Stimulated activated CD8-positive, alpha-beta memory T cell treated with anti-CD3 and anti-CD28 coated beads, Interleukin-2, amount 100 ng/mL, for 1 hour (primary cell): ENCODE data around the gene CHTF18.
"Not testable (repeated sequence)": the region's sequence is repeated elsewhere in the genome, so short reads cannot be mapped to it uniquely, and the experiment has no call there.

Experiments
- DNase-seq, 2 donors: peaks; one replicate each; pipeline ENCODE4 v3.0.0-alpha.2; 2020; ENCODE audit warnings: low read depth in 2 of 2

Gene CHTF18

DNA sequence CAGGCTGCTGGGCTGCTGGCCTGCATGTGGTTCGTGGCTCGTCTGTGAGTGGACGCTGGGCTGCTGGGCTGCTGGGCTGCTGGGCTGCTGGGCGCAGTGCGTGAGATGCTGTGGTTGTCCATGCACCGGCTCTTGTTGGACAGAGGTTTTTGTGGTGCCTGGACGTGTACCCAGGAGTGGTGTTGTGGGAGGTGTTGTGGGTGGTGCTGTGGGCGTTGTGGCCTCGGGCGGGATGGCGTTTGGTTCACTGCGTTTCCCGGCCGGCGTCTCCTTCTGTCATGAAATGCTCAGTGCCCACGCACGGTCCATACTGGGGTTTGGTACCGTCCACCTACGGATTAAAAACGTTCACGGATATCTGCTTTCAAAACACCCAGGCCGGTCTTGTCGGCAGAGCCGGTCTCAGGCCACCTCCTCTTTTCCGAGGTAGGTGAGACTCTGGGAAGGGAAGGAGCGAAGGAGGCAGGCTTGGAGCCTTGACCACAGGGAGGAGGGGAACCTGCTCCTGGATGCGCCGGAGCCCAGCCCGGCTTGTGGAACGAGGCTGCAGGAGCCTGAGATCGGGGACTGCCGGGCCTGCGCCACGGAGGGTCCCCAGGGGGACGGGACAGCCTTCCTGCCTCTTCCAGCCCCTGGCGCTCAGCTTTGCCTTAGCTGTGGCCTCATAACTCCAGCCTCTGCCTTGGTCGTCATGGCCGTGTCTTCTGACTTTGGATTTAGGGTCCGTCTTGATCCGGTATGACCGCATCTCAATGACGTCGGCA, 41.9 kb downstream of the CHTF18 start:
- DNase-seq = no peak

DNA sequence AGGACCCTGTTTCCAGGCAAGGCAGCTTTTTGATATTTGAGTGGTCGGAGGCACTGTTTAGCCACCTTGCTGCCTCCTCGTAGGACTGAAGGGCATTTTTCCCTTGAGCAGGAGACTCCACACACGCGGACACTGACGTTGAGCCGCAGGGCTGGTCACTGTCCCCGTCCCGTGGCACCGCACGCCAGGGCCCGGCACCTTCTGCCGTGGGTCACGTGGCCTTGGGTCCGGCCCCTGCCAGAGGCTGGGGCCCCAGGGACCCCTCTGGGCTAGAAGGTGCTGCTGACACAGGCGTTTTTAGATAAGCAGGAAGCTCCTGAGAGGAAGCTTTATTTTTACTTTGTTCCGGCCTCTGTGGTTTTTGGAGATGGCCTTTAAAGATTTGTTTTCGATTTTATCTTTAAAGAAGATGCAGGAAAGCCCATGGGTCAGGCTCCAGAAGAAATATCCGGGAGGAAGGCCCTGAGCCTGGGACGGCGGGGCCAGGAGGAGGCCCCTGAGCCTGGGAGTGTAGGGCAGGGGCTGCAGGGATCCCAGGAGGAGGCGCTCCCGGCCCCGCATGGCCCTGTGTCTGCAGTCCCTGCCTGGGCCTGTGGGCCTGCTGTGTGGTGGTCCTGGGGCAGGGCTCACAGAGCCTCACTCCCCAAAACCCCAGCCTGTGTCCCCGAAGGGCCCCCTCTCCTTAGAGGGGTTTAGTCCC, 42.6 kb downstream of the CHTF18 start:
- DNase-seq = no peak

DNA sequence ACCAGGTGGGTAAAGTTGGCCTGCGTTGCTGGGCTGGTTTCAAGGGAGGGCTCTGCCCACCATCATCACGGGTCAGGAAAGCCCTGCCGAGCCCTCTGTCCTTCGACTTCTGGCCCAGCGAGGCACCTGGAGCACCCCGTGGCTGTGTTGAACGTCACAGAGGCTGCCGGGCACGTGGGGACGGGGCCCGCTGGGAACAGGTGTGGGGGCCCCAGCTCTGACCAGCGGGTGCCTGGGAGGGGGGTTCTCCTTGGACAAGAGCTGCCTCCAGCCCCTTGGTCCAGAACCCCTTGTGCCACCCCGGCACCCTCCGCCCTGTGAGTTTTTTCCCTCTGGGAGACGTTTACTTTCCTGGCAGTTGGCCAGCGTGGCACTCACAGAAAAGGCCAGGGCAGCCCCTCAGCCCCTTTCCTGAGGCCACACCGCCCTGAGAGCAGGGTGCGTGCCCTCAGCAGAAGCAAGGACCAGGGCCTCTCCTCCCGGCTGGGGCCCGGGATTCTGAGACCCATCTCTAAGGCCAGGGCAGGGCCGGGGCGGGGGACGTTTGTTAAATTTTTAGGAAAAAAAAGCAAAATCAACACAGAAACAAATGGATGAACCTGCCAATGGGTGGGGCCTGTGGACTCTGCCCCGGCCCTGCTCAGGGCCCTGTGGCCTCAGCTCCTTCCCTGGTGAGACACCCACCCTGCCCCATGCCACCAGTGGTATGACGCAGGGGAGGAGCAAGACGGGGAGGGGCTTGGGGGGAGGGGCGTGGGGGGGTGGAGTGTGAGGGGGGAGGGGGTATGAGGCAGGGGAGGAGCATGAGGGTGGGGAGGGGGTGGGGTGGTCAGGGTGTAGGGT, 43.4 kb downstream of the CHTF18 start:
- no peak for DNase-seq

DNA sequence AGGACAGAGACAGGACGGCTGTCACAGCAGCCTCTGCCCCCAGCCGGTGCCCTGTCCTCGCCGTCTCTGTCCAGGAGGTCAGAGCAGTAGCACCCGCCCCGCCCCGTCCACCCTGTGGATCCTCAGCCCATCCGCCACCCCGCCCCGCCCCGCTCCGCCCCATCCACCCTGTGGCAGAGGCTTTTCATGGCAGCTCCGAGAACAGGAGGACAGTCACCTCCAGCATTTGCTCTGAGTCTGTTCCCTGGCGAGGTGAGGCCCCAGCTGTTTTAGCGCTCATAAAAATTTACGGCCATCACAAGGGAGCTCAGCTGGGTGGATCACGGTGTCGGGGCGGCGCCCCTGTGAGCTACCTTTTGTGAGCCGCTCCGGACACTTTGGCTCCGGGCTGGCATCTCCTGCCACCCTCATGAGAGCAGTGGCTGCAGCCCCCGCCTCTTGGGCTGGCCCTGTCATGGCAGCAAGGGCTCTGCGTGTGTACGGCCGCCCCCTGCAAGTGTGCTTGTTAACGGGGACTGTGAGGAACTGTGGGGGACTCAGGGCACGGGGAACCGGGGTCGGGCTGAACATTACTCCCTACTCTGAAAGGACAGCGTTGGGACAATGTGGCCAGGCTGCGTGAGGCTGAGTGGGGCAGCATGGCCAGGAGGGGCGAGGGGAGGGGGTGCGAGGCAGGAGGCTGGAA, 44.4 kb downstream of the CHTF18 start:
- DNase-seq = no peak

DNA sequence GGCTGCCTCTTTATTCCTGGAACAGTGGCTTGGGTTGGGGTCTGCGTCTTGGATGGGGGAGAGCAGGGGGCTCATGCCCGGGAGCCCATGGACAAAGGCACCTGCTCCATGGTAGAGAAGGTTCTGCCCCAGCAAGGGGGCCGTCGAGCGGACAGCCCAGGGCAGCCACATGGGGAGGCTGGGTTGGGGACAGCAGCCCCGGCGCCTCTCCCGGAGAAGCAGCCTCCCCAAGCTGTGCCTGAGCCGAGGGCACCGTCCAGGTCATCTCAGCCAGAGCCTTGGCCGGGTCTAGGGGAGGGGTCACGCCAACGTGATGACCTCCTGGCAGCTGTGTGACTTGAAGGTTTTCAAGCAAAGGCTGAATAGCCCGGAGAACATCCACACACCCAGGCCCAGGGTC, 45.0 kb downstream of the CHTF18 start:
- DNase-seq = no peak

DNA sequence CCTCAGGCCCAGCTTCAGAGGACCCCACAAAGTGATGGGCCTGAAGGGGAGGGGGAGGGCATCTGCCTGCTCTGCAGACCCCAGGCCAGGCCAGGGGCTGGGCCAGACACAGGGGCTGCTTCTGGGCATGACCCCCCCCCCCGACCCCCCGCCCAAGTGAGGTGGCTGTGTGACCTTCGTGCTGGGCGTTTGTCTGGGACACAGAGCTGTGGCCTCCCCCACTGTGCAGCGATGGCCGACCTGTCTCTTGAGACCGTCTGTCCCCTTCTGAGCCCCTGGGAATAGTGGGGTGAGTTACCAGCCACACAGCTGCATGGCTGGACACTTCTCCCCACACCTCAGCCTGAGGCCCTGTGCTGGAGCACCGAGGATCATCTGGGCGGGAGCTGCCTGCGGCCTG, 47.0 kb downstream of the CHTF18 start:
- DNase-seq = no peak

DNA sequence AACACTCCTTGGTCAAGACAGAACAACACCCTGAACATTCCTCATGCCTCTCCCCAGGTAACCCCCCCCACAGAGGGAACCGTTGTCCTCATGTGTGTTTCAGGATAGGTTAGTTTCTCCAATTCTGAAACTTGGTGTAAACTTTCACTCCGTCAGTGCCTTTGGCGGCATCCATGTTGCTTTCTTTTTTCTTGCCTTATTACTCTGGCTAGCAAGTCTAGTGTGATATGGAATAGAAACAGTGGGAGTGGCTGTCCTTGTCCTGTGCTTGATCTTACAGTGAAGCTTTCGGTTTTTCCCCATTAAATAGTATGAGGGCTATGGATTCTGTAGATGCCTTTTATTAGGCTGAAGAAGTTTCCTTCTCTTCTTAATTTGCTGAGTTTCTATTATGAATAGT, 47.8 kb downstream of the CHTF18 start:
- DNase-seq = no peak

DNA sequence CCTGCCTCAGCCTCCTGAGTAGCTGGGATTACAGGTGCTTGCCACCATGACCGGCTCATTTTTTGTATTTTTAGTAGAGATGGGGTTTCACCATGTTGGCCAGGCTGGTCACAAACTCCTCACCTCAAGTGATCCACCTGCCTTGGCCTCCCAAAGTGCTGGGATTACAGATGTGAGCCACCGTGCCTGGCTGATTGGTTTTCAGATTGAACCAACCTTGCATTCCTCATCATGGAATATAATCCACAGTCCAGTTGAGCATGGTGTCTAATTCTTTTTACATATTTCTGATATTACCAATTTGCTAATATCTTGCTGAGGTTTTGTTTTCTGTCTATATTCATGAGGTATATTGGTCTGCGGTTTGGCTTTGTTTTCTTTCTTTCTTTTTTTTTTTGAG, 48.4 kb downstream of the CHTF18 start:
- not testable (repeated sequence) for DNase-seq

DNA sequence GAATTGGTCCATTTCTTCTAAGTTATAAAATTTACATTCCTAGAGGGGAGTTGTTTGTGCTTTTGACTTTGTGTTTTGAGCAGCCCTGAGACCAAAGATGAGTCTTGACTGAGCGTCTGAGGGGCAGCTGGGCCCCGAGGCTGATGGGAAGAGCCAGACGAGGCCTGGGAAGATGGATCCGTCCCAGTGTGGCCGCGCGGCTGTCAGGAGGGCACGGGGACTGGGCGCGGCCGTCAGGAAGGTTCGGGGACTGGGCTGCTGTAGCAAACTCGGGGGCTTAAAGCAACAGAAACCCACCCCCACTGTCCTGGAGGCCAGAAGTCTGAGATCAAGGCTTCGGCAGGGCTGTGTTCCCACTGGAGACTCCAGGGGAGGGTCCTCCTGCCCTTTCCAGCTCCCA, 50.3 kb downstream of the CHTF18 start:
- no peak for DNase-seq

DNA sequence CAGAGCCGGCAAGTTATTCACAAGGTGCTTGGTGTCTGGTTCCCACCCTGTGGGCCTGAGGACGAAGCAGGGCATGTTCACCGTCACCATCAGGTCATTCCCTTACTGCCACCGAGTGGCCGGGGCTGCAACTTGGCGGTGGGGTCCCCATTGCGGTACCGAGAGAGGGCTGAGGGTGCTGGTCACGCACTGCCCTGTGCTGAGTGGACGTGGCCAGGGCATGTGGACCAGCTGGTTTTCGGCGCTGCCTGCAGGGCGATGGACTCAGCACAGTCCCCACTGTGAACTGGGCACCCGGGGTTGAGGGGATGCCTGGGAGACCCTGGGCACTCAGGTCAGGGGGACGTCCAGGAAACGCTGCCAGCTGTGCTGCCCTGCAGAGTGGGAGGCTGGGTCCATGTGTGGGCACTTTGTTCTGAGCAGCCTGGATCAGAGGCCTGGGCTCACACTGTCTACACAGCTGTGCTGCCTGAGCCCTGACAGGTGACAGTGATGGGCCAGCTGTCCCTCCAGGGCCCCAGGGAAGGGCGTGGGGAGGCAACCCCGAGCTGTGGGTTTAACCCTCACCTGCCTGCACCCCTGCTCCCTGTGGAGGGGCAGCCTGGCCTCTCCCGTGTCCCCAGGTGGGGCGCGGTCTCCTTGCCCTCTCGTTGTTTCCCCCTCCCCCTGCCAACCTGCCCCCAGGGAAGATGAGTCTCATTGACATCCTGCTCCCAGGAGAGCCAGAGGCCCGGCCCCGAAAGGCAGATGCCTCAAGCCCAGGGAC, 51.4 kb downstream of the CHTF18 start:
- no peak for DNase-seq

DNA sequence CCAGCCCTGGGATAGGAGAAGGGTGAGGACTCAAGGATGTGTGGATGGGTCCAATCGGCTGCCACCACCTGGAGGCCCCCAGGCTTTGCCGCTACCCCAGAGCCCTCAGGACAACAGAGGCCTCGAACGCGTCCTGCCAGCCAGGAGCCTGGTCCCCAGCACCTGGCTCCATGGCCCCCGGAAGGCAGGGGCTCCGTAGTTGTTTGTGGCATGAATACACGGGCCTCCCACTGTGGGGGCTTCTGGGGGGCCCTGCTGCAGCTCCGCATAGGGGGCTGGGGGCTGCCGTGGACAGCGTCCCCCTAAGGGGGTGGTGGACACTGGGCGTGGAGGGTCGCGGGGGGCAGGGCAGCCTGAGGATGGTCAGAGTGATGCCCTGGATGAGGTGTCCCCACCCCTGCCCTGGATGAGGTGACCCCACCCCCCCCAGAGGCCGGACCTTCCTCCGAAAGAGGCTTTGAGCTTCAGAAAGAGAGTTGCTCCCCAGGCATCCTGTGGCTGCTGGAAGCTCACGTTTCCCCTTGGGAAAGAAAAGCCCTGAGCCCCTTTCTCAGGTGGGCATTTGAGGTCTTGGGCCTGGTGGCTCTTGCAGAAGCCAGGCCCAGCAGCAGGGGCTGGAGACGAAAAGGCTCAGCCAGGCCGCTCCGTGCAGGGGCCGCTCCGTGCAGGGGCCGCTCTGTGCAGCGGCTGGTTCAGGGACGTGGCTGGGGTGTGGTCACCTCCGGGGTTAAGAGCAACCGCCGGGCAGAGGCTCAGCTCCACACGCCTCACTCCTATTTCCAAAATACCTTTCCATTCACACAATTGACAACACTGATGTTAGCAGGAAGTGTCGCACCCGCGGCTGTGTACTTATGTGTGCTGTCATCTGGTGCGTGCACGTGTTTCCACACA, 52.4 kb downstream of the CHTF18 start:
- no peak for DNase-seq

DNA sequence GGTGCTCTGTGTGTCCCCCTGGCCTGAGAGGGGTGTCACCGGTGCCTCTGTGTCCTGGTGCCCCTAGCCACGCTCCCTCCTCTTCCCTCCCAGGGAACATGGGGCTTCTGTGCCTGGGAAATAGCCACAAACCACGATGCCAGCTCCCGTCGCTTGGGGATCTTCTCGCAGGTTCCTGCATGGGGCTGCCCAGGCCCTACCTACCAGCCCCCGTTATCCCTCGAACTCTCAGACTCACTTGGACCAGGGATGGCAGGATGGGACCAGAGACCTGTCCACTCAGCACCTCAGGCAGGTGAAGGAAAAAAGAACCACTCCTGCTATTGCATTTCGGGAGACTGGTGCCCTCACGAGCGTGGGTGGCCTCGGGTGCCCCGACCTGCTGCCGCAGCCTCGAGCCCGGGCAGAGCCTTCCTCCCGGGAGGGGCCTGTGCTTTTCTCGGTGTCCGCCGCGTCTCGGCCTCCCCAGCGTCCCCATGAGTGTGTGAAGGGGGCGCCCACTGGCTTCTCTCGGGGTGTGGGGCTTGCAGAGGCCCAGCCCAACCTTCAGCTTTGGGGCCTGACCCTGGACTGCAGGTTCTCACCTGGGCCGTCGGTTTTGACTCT, 53.1 kb downstream of the CHTF18 start:
- no peak for DNase-seq

DNA sequence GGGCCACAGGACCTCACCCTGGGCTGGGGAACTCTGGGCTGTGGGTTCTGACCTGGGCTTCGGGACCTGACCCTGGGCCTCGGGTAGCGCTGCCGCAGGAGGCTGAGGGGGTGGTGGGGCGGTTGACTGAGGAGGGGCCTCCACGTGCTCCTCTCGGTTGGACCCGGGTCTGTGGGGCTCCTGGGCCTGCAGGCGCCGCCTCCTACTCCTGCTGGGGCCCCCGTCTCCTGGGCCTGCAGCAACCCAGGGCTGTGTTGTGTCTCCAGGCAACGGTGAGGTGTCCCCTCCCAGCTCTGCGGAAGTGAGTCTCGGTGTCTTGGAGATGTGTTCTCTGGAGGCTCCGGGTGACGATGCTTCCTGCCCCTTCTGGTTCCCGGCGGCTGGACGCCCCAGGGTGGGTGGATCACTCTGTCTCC, 53.6 kb downstream of the CHTF18 start:
- DNase-seq = no peak

DNA sequence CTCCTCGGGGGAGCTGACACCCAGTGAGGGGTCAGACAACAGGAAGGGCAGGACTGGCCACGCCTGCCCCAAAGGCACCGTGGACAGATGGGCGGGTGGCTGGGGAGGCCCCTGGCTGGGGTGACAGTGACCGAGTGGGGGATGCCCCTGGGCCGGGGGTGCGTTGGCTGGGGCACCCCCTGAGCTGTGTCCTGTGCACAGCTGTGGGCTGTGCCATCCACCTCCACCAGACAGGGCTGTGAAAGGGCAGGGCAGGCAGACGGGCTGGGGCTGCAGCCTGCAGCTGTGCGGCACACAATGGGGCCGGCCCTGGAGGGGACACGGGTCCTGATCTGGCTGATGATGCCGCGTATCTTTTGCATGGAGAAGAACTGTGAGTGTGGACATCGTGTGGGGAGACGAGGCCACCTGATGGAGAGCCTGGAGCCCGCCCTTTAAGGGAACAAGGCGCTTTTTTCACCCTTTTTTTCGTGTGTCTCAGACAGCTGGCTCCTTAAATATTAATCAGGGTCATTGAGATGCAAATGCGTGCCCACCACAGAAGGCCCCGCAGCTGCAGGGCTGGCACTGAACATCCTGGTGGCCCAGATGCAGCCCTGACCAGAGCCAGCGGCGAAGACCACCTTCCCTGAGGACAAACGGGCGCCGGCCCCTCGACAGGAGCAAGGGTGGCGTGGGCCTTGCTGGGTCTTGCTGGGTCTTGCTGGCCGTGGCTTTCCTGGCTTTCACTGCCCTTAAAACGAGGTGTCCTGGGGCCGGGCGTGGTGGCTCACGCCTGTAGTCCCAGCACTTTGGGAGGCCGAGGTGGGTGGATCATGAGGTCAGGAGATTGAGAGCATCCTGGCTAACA, 54.5 kb downstream of the CHTF18 start:
- no peak for DNase-seq

DNA sequence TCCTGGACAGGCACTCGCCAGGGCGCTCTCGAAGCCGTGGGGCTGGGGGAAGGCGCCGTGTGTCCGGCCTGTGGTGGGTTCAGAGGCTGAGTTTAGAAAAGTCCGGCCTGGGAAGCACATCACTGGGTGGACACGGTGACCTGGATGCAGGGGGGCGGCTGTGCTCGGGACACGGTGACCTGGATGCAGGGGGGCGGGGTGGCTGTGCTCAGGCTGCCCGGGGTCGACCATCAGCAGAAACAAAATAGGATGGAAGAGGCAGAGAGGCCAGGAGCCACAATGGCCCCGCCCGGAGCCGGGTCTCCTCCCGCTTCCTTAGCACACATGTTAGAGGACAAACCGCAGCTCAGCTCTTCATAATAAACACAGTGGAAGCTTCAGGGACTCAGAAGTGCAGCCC, 55.4 kb downstream of the CHTF18 start:
- no peak for DNase-seq

DNA sequence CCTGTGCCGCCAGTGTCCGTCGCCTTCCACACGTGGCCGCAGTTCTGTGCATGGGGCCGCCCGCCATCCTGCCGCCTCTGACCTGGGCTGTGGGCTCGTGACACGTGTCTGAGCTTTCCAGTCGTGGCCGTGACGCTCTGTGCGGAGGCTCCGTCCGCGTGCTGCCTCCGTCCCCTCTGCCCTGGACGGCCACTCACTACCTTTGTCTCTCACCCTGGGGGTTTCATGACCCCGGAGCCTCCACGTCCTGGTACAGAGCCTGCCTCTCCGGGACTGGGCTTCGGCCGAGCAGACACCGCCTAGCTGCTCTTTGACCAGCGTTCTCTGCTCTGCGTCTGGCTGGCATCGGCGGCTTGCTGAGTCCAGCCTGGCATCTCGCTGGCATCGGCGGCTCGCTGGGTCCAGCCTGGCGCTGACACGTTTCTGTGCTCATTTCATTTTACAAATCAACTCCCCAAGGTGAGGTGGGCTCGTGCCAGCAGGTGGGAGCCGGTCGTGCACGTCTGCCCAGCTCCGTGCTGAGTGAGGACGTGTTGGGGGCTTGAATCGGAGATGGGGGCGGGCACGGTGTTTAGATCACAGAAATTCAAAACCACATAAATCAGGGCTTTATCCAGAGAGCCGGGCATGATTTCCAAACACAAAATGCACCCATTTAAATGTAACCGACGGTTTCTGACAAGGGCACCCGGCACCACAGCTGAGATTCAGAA, 56.4 kb downstream of the CHTF18 start:
- DNase-seq = no peak

DNA sequence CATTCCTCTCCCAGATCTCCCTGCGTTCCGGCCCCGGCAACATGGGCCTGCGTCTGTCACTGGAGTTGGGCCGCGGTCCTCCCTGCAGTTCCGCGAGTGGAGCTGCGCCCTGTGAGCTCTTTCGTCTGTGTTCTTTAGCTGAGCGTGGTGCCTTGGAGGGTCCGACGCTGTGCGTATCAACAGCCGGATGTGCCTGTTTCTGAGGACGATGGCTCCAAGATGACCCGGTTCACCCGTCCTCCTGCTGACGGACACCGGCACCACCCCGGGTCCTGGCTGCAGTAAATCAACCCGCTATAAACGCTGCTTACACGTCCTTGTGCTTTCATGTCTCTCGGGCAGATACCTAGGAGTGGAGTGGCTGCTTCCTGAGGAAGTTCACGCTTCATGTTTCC, 56.9 kb downstream of the CHTF18 start:
- no peak for DNase-seq

DNA sequence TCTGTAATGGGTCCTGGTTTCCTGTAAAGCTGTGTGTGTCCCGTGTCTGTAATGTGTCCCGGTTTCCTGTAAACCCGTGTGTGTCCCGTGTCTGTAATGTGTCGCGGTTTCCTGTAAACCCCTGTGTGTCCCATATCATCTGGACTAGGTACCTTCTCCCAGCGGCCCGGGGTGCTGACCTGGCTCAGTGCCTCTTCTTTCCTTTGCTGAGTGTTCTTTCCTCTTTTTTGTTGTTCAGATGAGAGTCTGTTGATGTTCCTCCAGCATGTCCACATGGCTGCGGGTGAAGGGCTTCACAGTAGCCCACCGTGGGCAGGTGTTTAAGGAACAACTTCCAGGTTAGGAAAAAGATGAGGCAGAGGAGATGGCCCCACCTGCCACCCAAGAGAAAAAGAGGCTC, 58.7 kb downstream of the CHTF18 start:
- DNase-seq = no peak
